ENCODE results near the gene DISP2.

Gene DISP2

GRCh38 chr15:40427188-40427587 is 69.2 kb downstream of the DISP2 start:
- H3K36me3 ChIP-seq (ENCODE audit: insufficient read depth, low read length): no peaks in the 10 kb centered on the region
- no peaks in the 10 kb centered on the region for H3K9me3 ChIP-seq (ENCODE audit: low read length)
- H3K4me1 ChIP-seq (ENCODE audit: insufficient read depth, low read length): no peaks in the 10 kb centered on the region
- no peak overlapping the region for H2AFZ ChIP-seq (ENCODE audit: low read depth, low read length)
- H3K27me3 ChIP-seq (ENCODE audit: insufficient read depth, low read length): no peaks in the 10 kb centered on the region
- H3K4me3 ChIP-seq (ENCODE audit: low read length): no peak overlapping the region

GRCh38 chr15:40428185-40428584 is 70.2 kb downstream of the DISP2 start:
- no peak overlapping the region for H3K4me3 ChIP-seq (ENCODE audit: low read length)
- H3K27me3 ChIP-seq (ENCODE audit: insufficient read depth, low read length): no peaks in the 10 kb centered on the region
- H2AFZ ChIP-seq (ENCODE audit: low read depth, low read length): no peak overlapping the region
- no peaks in the 10 kb centered on the region for H3K4me1 ChIP-seq (ENCODE audit: insufficient read depth, low read length)
- no peaks in the 10 kb centered on the region for H3K36me3 ChIP-seq (ENCODE audit: insufficient read depth, low read length)
- H3K9me3 ChIP-seq (ENCODE audit: low read length): no peaks in the 10 kb centered on the region

Data from neuron (in vitro differentiated cells).